K562 (cell line): ENCODE measurements around the gene CPED1. TPM values are rescaled to one million over a fixed set of nuclear protein-coding genes. Genes with fewer than 3 reads are reported as not detected.

Experiments
- ATAC-seq: fragments of 200-7000 bp; cut with Tn5 transposase; 3 replicates; pipeline ENCODE4 v1.9.1; 2020; ENCODE audit warnings: moderate library complexity
- BruUV-seq: library from RNA; stranded (reverse); fragments of 400-500 nt; replicated peaks from 2 replicates; lab custom pipeline; 2021; lab: Mats Ljungman, UMichigan
- CTCF ChIA-PET: fragments of 300-600 bp; formaldehyde crosslinking; extraction: SDS; loops from one replicate; lab custom pipeline; 2021; ENCODE audit warnings: low intra/inter-chr PET ratio; lab: Yijun Ruan, JAX
- POLR2A ChIA-PET: fragments of 300-600, 350-650 bp; sonication (Branson Sonifier 250); formaldehyde crosslinking; extraction: SDS; loops from one replicate; lab custom pipeline; 2021; ENCODE audit warnings: antibody characterized with exemption, inconsistent platforms; lab: Yijun Ruan, JAX
- DNase-seq, 4 experiments: peaks; one replicate each; pipeline versions ENCODE4 v3.0.0 to v3.0.0-alpha.2; 2011 to 2018; ENCODE audit warnings: low spot score in 3 of 4, mixed read lengths in 3 of 4; ENCODE audit errors: extremely low read depth in 1 of 4
- FAIRE-seq: peaks from 2 replicates; lab custom pipeline; 2011; peaks lifted over from hg19 to GRCh38; lab: Jason Lieb, UNC
- H2AFZ ChIP-seq: 2 replicates; pipeline ENCODE4 v1.6.0; 2011; ENCODE audit warnings: low read depth, low read length, control low read depth, inconsistent platforms
- H3K27ac ChIP-seq: fragments of 200-600 bp; 3 replicates; pipeline ENCODE4 v1.8.0; 2011; ENCODE audit warnings: low read depth, mild to moderate bottlenecking, control low read depth, inconsistent platforms, low read length, moderate library complexity, mixed read lengths; ENCODE audit errors: extremely low read depth
- H3K27me3 ChIP-seq, 2 experiments: fragments of 300-600 bp in 1 of 2; 2 replicates in 1 of 2; 3 replicates in 1 of 2; pipeline versions ENCODE4 v1.6.0 to v1.8.0; 2011; ENCODE audit warnings: inconsistent platforms in 2 of 2, low read length in 2 of 2, mild to moderate bottlenecking in 1 of 2, mixed read lengths in 1 of 2, moderate library complexity in 1 of 2; ENCODE audit not compliant: control insufficient read depth in 2 of 2, insufficient read depth in 2 of 2
- H3K36me3 ChIP-seq: fragments of 300-600 bp; 3 replicates; pipeline ENCODE4 v1.8.0; 2011; ENCODE audit warnings: mild to moderate bottlenecking, low read length, inconsistent platforms; ENCODE audit not compliant: control insufficient read depth, insufficient read depth
- H3K4me1 ChIP-seq, 2 experiments: fragments of 200-600 bp in 1 of 2; replicated peaks in 1 of 2; 2 replicates in 1 of 2; 3 replicates in 1 of 2; pipeline versions ENCODE4 v1.5.1 to v1.8.0; 2011; ENCODE audit warnings: inconsistent platforms in 2 of 2, low read length in 2 of 2, mild to moderate bottlenecking in 1 of 2, mixed read lengths in 1 of 2, moderate library complexity in 1 of 2; ENCODE audit not compliant: control insufficient read depth in 2 of 2, insufficient read depth in 2 of 2
- H3K4me2 ChIP-seq: 2 replicates; pipeline ENCODE4 v1.6.1; 2011; ENCODE audit warnings: low read length, control low read depth, inconsistent platforms, mixed read lengths; ENCODE audit not compliant: insufficient read depth
- H3K4me3 ChIP-seq: fragments of 200-600 bp; sonication (generic), shearing (Covaris generic); 2 replicates; pipeline ENCODE4 v1.5.1; 2016; ENCODE audit warnings: control low read depth, inconsistent platforms
- H3K79me2 ChIP-seq: fragments of 200-600 bp; 3 replicates; pipeline ENCODE4 v1.8.0; 2011; ENCODE audit warnings: low read length, inconsistent platforms; ENCODE audit not compliant: control insufficient read depth, insufficient read depth
- H3K9ac ChIP-seq, 2 experiments: 2 replicates each; pipeline versions ENCODE4 v1.6.0 to v1.6.1; 2011; ENCODE audit warnings: low read depth in 2 of 2, low read length in 2 of 2, control low read depth in 1 of 2, inconsistent platforms in 1 of 2, mild to moderate bottlenecking in 1 of 2, mixed read lengths in 1 of 2; ENCODE audit not compliant: insufficient read depth in 1 of 2
- H3K9me1 ChIP-seq: one replicate; pipeline ENCODE4 v1.6.0; 2011; ENCODE audit warnings: inconsistent platforms, mild to moderate bottlenecking, low read length, moderate library complexity; ENCODE audit not compliant: control insufficient read depth, insufficient read depth
- H3K9me3 ChIP-seq: replicated peaks from 2 replicates; pipeline ENCODE4 v1.5.1; 2011; ENCODE audit warnings: low read depth, low read length, inconsistent platforms; ENCODE audit not compliant: control insufficient read depth, insufficient read depth
- H4K20me1 ChIP-seq: replicated peaks from 2 replicates; pipeline ENCODE4 v1.6.1; 2011; ENCODE audit warnings: low read length, inconsistent platforms, mixed read lengths; ENCODE audit not compliant: control insufficient read depth, insufficient read depth
- ADNP ChIP-seq: fragments of 200-800 bp; sonication (Bioruptor generic); IDR thresholded peaks from 2 replicates; pipeline ENCODE4 v1.6.1; 2016; ENCODE audit warnings: missing genetic modification characterization, missing compliant biosample characterization
- BHLHE40 ChIP-seq: IDR thresholded peaks from 2 replicates; pipeline ENCODE4 v1.6.1; 2011; ENCODE audit warnings: low read length, improper control_type of control experiment
- CBX8 ChIP-seq: fragments of 200-600 bp; sonication (generic); IDR thresholded peaks from 2 replicates; pipeline ENCODE4 v1.6.1; 2012; ENCODE audit warnings: borderline replicate concordance, mixed run types, low read depth, mild to moderate bottlenecking, moderate library complexity, mixed read lengths, low read length, control low read depth, inconsistent platforms; ENCODE audit not compliant: poor library complexity, severe bottlenecking; ENCODE audit errors: extremely low read depth
- EP300 ChIP-seq: IDR thresholded peaks from 2 replicates; pipeline ENCODE4 v1.6.1; 2012; ENCODE audit warnings: low read length, improper control_type of control experiment
- HCFC1 ChIP-seq: IDR thresholded peaks from 2 replicates; pipeline ENCODE4 v1.6.1; 2012; ENCODE audit warnings: low read depth, low read length, improper control_type of control experiment
- PHB2 ChIP-seq: fragments of 450-650 bp; IDR thresholded peaks from 2 replicates; pipeline ENCODE4 v1.6.1; 2017; ENCODE audit warnings: low read depth
- RBM15 ChIP-seq: fragments of 200-400 bp; formaldehyde crosslinking; IDR thresholded peaks from 2 replicates; pipeline ENCODE4 v1.6.1; 2018; ENCODE audit warnings: mild to moderate bottlenecking, low read length, moderate library complexity; ENCODE audit not compliant: insufficient read depth
- SAP30 ChIP-seq: fragments of 200-600 bp; sonication (generic); IDR thresholded peaks from 2 replicates; pipeline ENCODE4 v1.6.1; 2012; ENCODE audit warnings: borderline replicate concordance, low read depth, mild to moderate bottlenecking, moderate library complexity, low read length, control low read depth, inconsistent platforms; ENCODE audit not compliant: insufficient read depth, poor library complexity, severe bottlenecking
- ZFP1 ChIP-seq: fragments of 450-650 bp; formaldehyde crosslinking; IDR thresholded peaks from 2 replicates; pipeline ENCODE4 v1.4.0; 2020; ENCODE audit warnings: mild to moderate bottlenecking, mixed read lengths
- ZNF197 ChIP-seq: fragments of 200-800 bp; sonication (Bioruptor generic); IDR thresholded peaks from 2 replicates; pipeline ENCODE4 v1.6.1; 2016; ENCODE audit warnings: low read depth, missing genetic modification characterization, missing compliant biosample characterization
- ZNF561 ChIP-seq: fragments of 450-650 bp; formaldehyde crosslinking; conservative IDR thresholded peaks from 2 replicates; pipeline ENCODE4 v1.4.0; 2020; ENCODE audit warnings: mild to moderate bottlenecking, moderate library complexity
- ZSCAN32 ChIP-seq: fragments of 450-650 bp; formaldehyde crosslinking; IDR thresholded peaks from 2 replicates; pipeline ENCODE4 v1.4.0; 2020; ENCODE audit warnings: mild to moderate bottlenecking, moderate library complexity
- in situ Hi-C: fragments of 300-500 bp; cut with MboI; formaldehyde crosslinking; loops from 4 replicates; pipeline ENCODE4 v1.15.0; 2018; ENCODE audit warnings: inconsistent platforms, mixed read lengths
- intact Hi-C: fragments of 100-400 bp; cut with micrococcal nuclease; formaldehyde crosslinking; loops from 2 replicates; pipeline ENCODE4 v1.14.2; 2022
- polyA plus RNA-seq, 8 experiments: library from polyadenylated mRNA; depleted of rRNA in 4 of 8; stranded (reverse) in 5 of 8; unstranded in 3 of 8; fragments of >200 nt; fragmentation: Nextera tagmentation in 2 of 8; fragmentation: Illumina TruSeq in 1 of 8; extraction: Ambion mirVana in 2 of 8; extraction: Trizol in 1 of 8; gene quantifications; 2 replicates each; pipeline versions ENCODE4 v1.2.1 to v1.2.3, GENCODE V29; 2011 to 2014; ENCODE audit warnings: inconsistent platforms in 1 of 8, missing spikeins in 1 of 8
- total RNA-seq, 7 experiments: library from RNA; depleted of rRNA in 6 of 7; stranded (reverse); fragments of >200 nt in 6 of 7; fragmentation: Illumina TruSeq in 2 of 7; extraction: Trizol in 2 of 7; gene quantifications; 2 replicates each; pipeline versions ENCODE4 v1.2.1 to v1.2.3, GENCODE V29; 2011 to 2021; ENCODE audit warnings: low replicate concordance in 1 of 7

CPED1 gene
- total and polyA plus RNA-seq, 9 of the 15 experiments (the other 6 are each of a cell fraction or from before 2014, with no cell fraction given), result 195 to 393 (median 290) TPM

GRCh38 chr7:121205777-121206176, 217.3 kb downstream of the CPED1 start:
- in situ Hi-C loops, result no loop called here
- no peak overlapping the region for H3K4me3 ChIP-seq
- intact Hi-C loops, result no loop called here
- no peak for TF ChIP-seq BHLHE40
- no peak for TF ChIP-seq ADNP (tag)
- TF ChIP-seq ZNF561 (CRISPR knock-in tag), result no peak
- no peak for TF ChIP-seq ZNF197
- no peak for TF ChIP-seq PHB2
- no peak for TF ChIP-seq SAP30
- TF ChIP-seq CBX8, result no peak
- TF ChIP-seq ZFP1 (CRISPR knock-in tag), result no peak
- TF ChIP-seq HCFC1, result no peak
- no peak for TF ChIP-seq RBM15
- TF ChIP-seq ZSCAN32 (CRISPR knock-in tag), result no peak
- no peak for TF ChIP-seq EP300
- ChIA-PET CTCF (no interaction called here), POLR2A (interaction anchor here (0.6 to 1.0 kb wide), 2 partner anchors 9 to 146 kb away, joined by 3 read pairs; no protein-coding TSS in a partner anchor)
- BruUV-seq, result no TSS peak
- H3K4me2 ChIP-seq, result no peak overlapping the region
- no peaks in the 10 kb centered on the region for H3K9me1 ChIP-seq
- no peak overlapping the region for H3K9ac ChIP-seq
- H3K4me1 ChIP-seq, result no peaks in the 10 kb centered on the region
- H2AFZ ChIP-seq, result no peak overlapping the region
- peaks cover 34% of the 10 kb centered on the region for H3K79me2 ChIP-seq
- H3K27me3 ChIP-seq, result no peaks in the 10 kb centered on the region
- ATAC-seq, result no peak
- FAIRE-seq, result no peak
- no peak for DNase-seq
- no peaks in the 10 kb centered on the region for H4K20me1 ChIP-seq
- H3K27ac ChIP-seq, result no peak overlapping the region
- peaks cover 92% of the 10 kb centered on the region for H3K36me3 ChIP-seq
- no peaks in the 10 kb centered on the region for H3K9me3 ChIP-seq
